GM23248 (cell line): ENCODE results near the gene SHISAL2B. TPM values are rescaled to one million over a fixed set of nuclear protein-coding genes. Genes with fewer than 3 reads are reported as not detected.
A peak's percentile ranks its signal among the peaks of the same experiment; 100 is the strongest.

Source experiments
- DNase-seq: peaks from one replicate; pipeline ENCODE4 v3.0.0-alpha.2; 2015
- H2AFZ ChIP-seq: fragments of 200-600 bp; sonication (generic); 2 replicates; pipeline ENCODE4 v1.6.1; 2016; ENCODE audit warnings: antibody characterized with exemption
- H3F3A ChIP-seq: fragments of 200-600 bp; sonication (generic); 2 replicates; pipeline ENCODE4 v1.6.1; 2016; ENCODE audit warnings: mild to moderate bottlenecking, antibody characterized with exemption, mixed run types; ENCODE audit not compliant: insufficient read depth
- H3K27ac ChIP-seq: fragments of 200-600 bp; sonication (generic); 2 replicates; pipeline ENCODE4 v1.5.1; 2016; ENCODE audit warnings: mild to moderate bottlenecking
- H3K27me3 ChIP-seq: fragments of 200-600 bp; sonication (generic); replicated peaks from 2 replicates; pipeline ENCODE4 v1.6.1; 2016; ENCODE audit warnings: mild to moderate bottlenecking; ENCODE audit not compliant: insufficient read depth
- H3K36me3 ChIP-seq: fragments of 200-600 bp; sonication (generic); 2 replicates; pipeline ENCODE4 v1.6.1; 2016; ENCODE audit warnings: low read depth, mild to moderate bottlenecking
- H3K4me1 ChIP-seq: fragments of 200-600 bp; sonication (generic); 2 replicates; pipeline ENCODE4 v1.6.1; 2016; ENCODE audit warnings: mild to moderate bottlenecking; ENCODE audit not compliant: insufficient read depth
- H3K4me2 ChIP-seq: fragments of 200-600 bp; sonication (generic); one replicate; pipeline ENCODE4 v1.6.1; 2016; ENCODE audit warnings: mild to moderate bottlenecking; ENCODE audit not compliant: unreplicated experiment
- H3K4me3 ChIP-seq: fragments of 200-600 bp; sonication (generic); 2 replicates; pipeline ENCODE4 v1.5.1; 2016; ENCODE audit warnings: mild to moderate bottlenecking
- H3K79me2 ChIP-seq: fragments of 200-600 bp; sonication (generic); 2 replicates; pipeline ENCODE4 v1.6.1; 2016; ENCODE audit warnings: mild to moderate bottlenecking; ENCODE audit not compliant: insufficient read depth
- H3K9ac ChIP-seq: fragments of 200-600 bp; sonication (generic); 2 replicates; pipeline ENCODE4 v1.6.1; 2016; ENCODE audit warnings: mild to moderate bottlenecking
- H3K9me2 ChIP-seq: fragments of 200-600 bp; sonication (generic); 2 replicates; pipeline ENCODE4 v1.6.1; 2016; ENCODE audit warnings: mixed run types, mild to moderate bottlenecking, moderate library complexity; ENCODE audit not compliant: insufficient read depth
- H3K9me3 ChIP-seq: fragments of 200-600 bp; sonication (generic); one replicate; pipeline ENCODE4 v1.6.1; 2017; ENCODE audit warnings: low read depth
- H4K20me1 ChIP-seq: fragments of 200-600 bp; sonication (generic); 2 replicates; pipeline ENCODE4 v1.6.0; 2016; ENCODE audit not compliant: insufficient read depth
- EZH2 ChIP-seq: fragments of 200-600 bp; sonication (generic); IDR thresholded peaks from 2 replicates; pipeline ENCODE4 v1.6.1; 2018; ENCODE audit warnings: antibody characterized with exemption, mild to moderate bottlenecking; ENCODE audit not compliant: insufficient read depth, poor library complexity, severe bottlenecking
- EZH2phosphoT487 ChIP-seq: fragments of 200-600 bp; sonication (generic); IDR thresholded peaks from 2 replicates; pipeline ENCODE4 v1.6.1; 2018; ENCODE audit warnings: antibody characterized with exemption, moderate library complexity, mild to moderate bottlenecking, low read depth; ENCODE audit not compliant: insufficient read depth
- WGBS, 2 experiments: methylation state at CpG; one replicate each; pipeline ENCODE4 v1.1.6; 2015 to 2017; ENCODE audit warnings: low lambda C conversion rate in 2 of 2, low coverage in 1 of 2; ENCODE audit errors: missing lambda C conversion rate in 2 of 2; 5-methylcytosine and 5-hydroxymethylcytosine counted together
- in situ Hi-C: fragments of 300-500 bp; cut with MboI; formaldehyde crosslinking; loops from 2 replicates; pipeline ENCODE4 v1.15.0; 2020
- polyA plus RNA-seq: library from polyadenylated mRNA; unstranded; fragments of >200 nt; fragmentation: Nextera tagmentation; extraction: Ambion mirVana; gene quantifications from 2 replicates; pipeline ENCODE4 v1.2.1, GENCODE V29; 2016
- total RNA-seq: library from RNA; depleted of rRNA; stranded (reverse); fragments of >200 nt; shearing (Covaris generic); gene quantifications from 2 replicates; pipeline ENCODE4 v1.2.3, GENCODE V29; 2014; rRNA removed

Gene SHISAL2B
- total and polyA plus RNA-seq, 2 experiments from 2014 or later: not detected

DNA sequence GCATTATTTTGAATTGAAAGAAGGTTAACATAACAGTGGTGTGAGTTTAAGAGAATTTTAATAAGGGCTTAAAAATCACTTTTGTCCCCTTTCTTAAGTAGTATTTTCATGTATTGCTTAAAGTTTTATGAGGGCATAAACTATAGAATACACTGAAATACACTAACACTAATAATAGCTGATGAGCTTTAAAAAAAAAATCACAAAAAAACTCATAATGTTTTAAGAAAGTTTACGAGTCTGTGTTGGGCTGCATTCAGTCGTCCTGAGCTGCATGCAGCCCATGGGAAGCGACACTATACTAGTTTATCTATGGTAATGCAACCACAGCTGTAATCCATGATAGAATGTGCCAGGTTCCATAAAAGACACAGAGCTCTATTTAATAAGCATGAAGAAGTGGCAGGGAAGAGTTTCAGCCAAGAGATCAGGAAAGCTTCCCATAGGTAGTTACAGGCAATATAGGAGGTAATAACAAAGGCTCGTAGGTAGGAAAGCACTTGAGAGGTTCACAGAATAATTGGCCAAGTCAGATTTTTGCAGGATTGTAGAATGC, 73.7 kb downstream of the SHISAL2B start:
- no peak overlapping the region for H2AFZ ChIP-seq
- no peak overlapping the region for H3K4me3 ChIP-seq
- H3K9ac ChIP-seq: no peak overlapping the region
- H4K20me1 ChIP-seq: 0 out of 2 replicates have a peak, but pooled peaks cover 4% of the 10 kb centered on the region
- no peak for DNase-seq
- in situ Hi-C loops: no loop called here
- no peak overlapping the region for H3K4me2 ChIP-seq
- H3K9me3 ChIP-seq: no peaks in the 10 kb centered on the region
- 0 out of 2 replicates have a peak, but pooled peaks cover 6% of the 10 kb centered on the region for H3F3A ChIP-seq
- H3K4me1 ChIP-seq: peaks cover 18% of the 10 kb centered on the region
- 0 out of 2 replicates have a peak, but pooled peaks cover 3% of the 10 kb centered on the region for H3K36me3 ChIP-seq
- no peak for TF ChIP-seq EZH2phosphoT487
- TF ChIP-seq EZH2: no peak
- H3K27ac ChIP-seq: no peak overlapping the region
- no peaks in the 10 kb centered on the region for H3K9me2 ChIP-seq
- no peaks in the 10 kb centered on the region for H3K27me3 ChIP-seq
- H3K79me2 ChIP-seq: peaks cover 97% of the 10 kb centered on the region
- WGBS, 2 experiments: 74 to 76% methylated on average over 4 of the region's 4 CpGs

DNA sequence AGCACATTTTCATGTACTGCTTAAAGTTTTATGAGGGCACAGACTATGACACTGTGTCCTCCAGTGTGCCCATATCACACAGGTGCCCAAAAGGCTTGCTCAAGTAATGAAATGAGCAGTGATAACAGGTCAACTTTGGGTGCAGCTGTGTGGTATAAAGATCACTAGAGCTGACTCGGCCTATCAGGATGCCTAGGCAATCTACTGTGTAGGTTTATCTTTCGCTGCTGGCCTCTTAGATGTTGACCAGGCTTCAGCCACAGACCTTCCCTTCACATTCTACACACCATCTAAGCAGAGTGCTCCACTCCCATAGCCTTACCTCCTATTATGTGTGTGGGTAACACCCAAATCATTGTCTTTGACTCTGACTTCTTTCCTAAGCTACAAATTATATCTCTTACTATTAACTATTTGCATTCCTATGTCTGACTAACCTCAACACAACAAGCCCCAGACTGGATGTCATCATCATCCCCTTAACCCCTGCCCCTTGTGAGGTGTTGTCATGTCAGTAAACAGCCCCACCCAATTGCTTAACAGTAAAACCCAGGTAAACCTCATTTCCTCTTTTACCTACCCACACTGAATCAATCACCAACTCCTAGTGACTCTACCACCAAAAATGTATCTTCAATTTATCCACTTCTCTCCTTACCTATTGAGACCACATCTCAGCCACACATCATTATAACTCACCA, 75.7 kb downstream of the SHISAL2B start:
- in situ Hi-C loops: no loop called here
- Histone ChIP-seq H3K4me1 (peaks cover 32% of the 10 kb centered on the region), H3K9me3 (no peaks in the 10 kb centered on the region), H3K4me3 (no peak overlapping the region), H2AFZ (no peak overlapping the region), H3K4me2 (peak overlapping the region; percentile 100), H3K9me2 (no peaks in the 10 kb centered on the region), H3K27me3 (no peaks in the 10 kb centered on the region), H3K27ac (peak overlapping the region; percentile 16; the same call in 1 of the 2 replicates), H4K20me1 (no peaks in the 10 kb centered on the region), H3K36me3 (0 out of 2 replicates have a peak, but pooled peaks cover 3% of the 10 kb centered on the region), H3K9ac (no peak overlapping the region), H3F3A (0 out of 2 replicates have a peak, but pooled peaks cover 6% of the 10 kb centered on the region), H3K79me2 (peaks cover 97% of the 10 kb centered on the region)
- DNase-seq: peak; percentile 45
- 94 to 100% methylated on average over 2 of the region's 2 CpGs for WGBS, 2 experiments
- TF ChIP-seq EZH2 (no peak), EZH2phosphoT487 (no peak)

DNA sequence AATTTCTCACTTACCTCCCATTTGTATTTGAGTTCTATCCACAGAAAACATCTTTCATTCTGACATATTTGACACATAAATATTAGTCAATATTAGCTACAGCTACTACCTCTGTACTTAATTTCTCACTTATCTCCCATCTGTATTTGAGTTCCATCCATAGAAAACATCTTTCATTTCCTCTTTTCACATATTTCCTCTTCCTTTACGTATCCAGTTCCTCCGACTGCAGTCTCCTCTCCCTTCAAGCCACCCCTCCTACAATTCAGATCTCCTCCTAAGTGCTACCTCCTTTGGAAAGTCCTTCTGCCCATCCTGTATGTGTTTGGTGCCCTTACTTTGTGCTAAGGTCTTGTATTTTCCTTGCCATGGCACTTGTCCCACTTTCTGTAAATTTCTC, 76.6 kb downstream of the SHISAL2B start:
- Histone ChIP-seq H3K9ac (peak overlapping the region; percentile 93), H2AFZ (no peak overlapping the region), H3K4me1 (peaks cover 32% of the 10 kb centered on the region), H3K9me2 (no peaks in the 10 kb centered on the region), H4K20me1 (no peaks in the 10 kb centered on the region), H3K27me3 (no peaks in the 10 kb centered on the region), H3K4me2 (peak overlapping the region; percentile 100), H3F3A (0 out of 2 replicates have a peak, but pooled peaks cover 6% of the 10 kb centered on the region), H3K9me3 (no peaks in the 10 kb centered on the region), H3K4me3 (peak overlapping the region; percentile 99), H3K27ac (no peak overlapping the region), H3K79me2 (peaks cover 97% of the 10 kb centered on the region), H3K36me3 (0 out of 2 replicates have a peak, but pooled peaks cover 3% of the 10 kb centered on the region)
- in situ Hi-C loops: no loop called here
- WGBS, 2 experiments: 77 to 82% methylated on average over 2 of the region's 2 CpGs
- no peak for TF ChIP-seq EZH2phosphoT487
- TF ChIP-seq EZH2: no peak
- no peak for DNase-seq

Other genes starting within 250 kb of the SHISAL2B start
- 0.11 TPM in 1 of 2 replicates, not detected in the other for gene RGS7BP, start 184.5 kb upstream of the SHISAL2B start, total RNA-seq
- gene RGS7BP, start 184.5 kb upstream of the SHISAL2B start, polyA plus RNA-seq: not detected in 2 replicates
- gene SREK1IP1, start 78.2 kb downstream of the SHISAL2B start, total RNA-seq: 7.3 and 16.2 TPM in 2 replicates
- 26.8 and 30.5 TPM in 2 replicates for gene SREK1IP1, start 78.2 kb downstream of the SHISAL2B start, polyA plus RNA-seq
- 4.9 and 22.7 TPM in 2 replicates for gene CWC27, start 78.4 kb downstream of the SHISAL2B start, total RNA-seq
- 30.5 and 32.7 TPM in 2 replicates for gene CWC27, start 78.4 kb downstream of the SHISAL2B start, polyA plus RNA-seq